Measurements from ENCODE around the gene ENTR1.
"Not testable (repeated sequence)": the region's sequence is repeated elsewhere in the genome, so short reads cannot be mapped to it uniquely, and the experiment has no call there.

The ENTR1 gene

GRCh38 chr9:136419092-136419420 is 8.6 kb upstream of the ENTR1 start:
- no peak for DNase-seq

- no peak for DNase-seq
Observed at GRCh38 chr9:136418182-136419091, 8.0 kb upstream of the ENTR1 start.

GRCh38 chr9:136416914-136417313 is 6.5 kb upstream of the ENTR1 start:
- DNase-seq, result no peak

GRCh38 chr9:136416427-136416826 is 6.0 kb upstream of the ENTR1 start:
- no peak for DNase-seq

GRCh38 chr9:136412962-136413361 is 2.5 kb upstream of the ENTR1 start:
- peak in 17 of 51 donors; percentile 4 to 44 (median 22) for DNase-seq

- no peak for DNase-seq
Observed at GRCh38 chr9:136411378-136411777, 964 bp upstream of the ENTR1 start.

- DNase-seq, result peak in 22 of 51 donors; percentile 6 to 68 (median 27)
Observed at GRCh38 chr9:136409557-136410455, 608 bp downstream of the ENTR1 start.

GRCh38 chr9:136407911-136408310 is 2.5 kb downstream of the ENTR1 start:
- DNase-seq, result no peak

GRCh38 chr9:136407061-136407460 is 3.4 kb downstream of the ENTR1 start:
- not testable (repeated sequence) for DNase-seq

GRCh38 chr9:136405904-136406303 is 4.5 kb downstream of the ENTR1 start:
- not testable (repeated sequence) for DNase-seq

- DNase-seq, result no peak
Observed at GRCh38 chr9:136405481-136405880, 4.9 kb downstream of the ENTR1 start.

- DNase-seq, result no peak
Observed at GRCh38 chr9:136404801-136405136, 5.6 kb downstream of the ENTR1 start.

GRCh38 chr9:136403915-136404800 is 6.3 kb downstream of the ENTR1 start:
- DNase-seq, result no peak

GRCh38 chr9:136403538-136403914 is 6.9 kb downstream of the ENTR1 start:
- no peak for DNase-seq

- DNase-seq, result no peak
Observed at GRCh38 chr9:136402067-136402466, 8.3 kb downstream of the ENTR1 start.

GRCh38 chr9:136401173-136401922 is 9.1 kb downstream of the ENTR1 start:
- DNase-seq, result no peak

- DNase-seq, result peak; percentile 8 to 85 (median 65)
Observed at GRCh38 chr9:136400038-136400834, 10.2 kb downstream of the ENTR1 start, which contains the start of gene SNAPC4. Gene SNAPC4 (minus strand): TSS chr9:136400170. CDS start chr9:136398428, 1,742 bp downstream.

GRCh38 chr9:136399176-136400037 is 11.0 kb downstream of the ENTR1 start:
- DNase-seq, result no peak

- no peak for DNase-seq
Observed at GRCh38 chr9:136398286-136398685, 12.1 kb downstream of the ENTR1 start.
